ENCODE data around the gene GALNT10.

Gene GALNT10

DNA sequence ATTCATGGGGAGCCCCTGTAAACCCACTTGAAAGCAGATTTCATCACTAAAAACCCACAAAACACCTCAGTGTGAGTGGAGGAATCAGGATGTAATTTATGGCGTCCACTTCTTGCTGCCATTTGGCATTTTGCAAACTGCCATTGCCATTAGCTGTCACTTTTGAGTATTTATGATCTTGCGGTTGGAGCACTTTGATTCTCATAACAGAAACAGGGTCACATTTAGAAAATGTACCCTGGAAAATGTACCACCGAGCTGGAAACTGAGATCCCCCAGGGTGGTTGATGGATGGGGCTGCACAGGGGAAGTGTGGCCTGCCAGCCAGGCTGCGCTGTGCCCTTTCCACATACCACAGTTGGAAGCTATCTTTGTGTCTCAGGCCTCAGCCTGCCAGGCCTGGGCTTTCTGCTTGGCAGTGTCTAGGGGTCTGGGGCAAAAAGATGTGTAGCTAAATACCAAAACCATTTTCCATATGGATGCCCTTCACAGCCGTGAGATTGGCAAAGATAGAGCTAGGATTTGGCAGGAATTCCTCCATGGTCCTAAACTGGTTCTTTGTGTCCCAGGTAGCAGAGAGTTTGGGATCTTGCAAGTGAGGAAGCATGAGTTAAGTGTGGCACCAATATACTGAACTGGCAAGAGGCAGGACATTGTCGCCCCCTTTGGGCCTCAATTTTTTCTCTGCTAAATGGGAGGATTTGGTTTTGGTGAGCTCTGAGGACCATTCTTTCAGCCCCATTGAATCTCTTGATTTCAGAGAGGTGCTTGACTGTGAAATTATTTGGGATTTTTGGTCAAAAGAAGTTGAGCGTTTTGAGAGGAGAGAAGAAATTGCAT is 46.2 kb downstream of the GALNT10 start:
- no peak for DNase-seq

DNA sequence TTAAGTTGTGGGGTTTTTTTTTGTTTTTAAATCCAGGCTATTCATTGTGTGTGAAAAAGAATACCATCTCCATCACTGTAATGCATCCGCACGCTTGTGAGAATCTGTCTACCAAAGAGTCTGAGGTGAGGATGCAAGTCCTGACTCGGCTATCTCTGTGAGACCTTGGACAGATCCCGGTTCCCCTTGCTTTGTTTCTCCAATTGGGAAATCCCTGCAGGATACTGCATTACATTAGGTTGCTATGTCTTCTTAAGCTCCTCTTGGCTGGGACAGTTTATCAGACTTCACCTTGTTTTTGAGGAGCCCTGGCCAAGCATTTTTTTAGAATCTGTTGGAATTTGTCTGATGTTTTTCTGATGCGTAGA is 46.8 kb downstream of the GALNT10 start:
- DNase-seq: no peak

DNA sequence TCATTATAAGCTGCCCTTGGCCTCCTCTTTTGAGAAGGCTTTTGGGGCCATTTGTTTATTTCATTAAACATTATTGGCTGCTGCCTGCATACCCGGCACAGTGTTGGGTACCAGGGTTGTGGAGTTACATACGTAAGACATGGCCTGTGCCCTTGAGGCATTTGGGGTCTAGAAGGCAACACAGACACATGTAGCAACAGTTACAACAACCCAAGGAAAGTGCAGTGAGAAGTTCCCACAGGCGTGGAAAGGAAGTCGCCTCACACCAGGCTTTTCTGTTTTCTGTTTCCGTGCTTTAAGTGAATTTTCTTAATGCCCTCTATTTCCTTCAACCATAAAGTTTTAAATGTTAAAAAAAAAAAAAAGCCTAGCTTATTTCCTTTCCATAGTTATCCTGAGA is 47.4 kb downstream of the GALNT10 start:
- no peak for DNase-seq

DNA sequence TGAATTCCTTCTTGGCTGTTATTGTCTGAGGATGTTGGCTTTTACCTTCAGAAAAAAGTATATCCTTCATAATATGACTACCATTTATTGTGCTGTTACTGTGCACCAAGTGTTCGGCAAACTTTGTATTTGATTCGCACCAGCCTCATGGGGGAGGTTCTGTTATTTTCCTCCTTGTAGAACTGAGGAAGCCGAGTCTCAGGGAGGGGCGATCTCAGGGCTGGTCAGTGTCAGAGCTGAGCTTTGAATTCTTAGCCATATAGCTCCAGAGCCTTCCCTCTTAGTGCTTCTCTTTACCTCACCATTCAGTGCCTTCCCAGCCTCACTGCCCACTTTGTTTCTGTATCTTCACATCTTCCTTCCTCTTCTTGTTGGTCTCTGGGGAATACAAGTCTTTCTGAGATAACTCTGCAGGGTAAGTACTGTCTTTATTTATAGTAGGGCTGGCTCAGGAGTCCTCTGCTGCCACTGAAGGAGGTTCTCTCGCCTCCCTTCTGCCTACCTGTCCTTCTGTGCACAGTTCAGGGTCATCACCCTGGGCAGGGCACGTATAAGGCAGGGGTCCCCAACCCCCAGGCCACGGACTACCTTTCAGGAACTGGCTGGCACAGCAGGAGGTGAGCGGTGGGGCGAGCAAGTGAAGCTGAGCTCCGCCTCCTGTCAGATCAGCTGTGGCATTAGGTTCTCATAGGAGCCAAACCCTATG is 48.4 kb downstream of the GALNT10 start:
- no peak for DNase-seq

DNA sequence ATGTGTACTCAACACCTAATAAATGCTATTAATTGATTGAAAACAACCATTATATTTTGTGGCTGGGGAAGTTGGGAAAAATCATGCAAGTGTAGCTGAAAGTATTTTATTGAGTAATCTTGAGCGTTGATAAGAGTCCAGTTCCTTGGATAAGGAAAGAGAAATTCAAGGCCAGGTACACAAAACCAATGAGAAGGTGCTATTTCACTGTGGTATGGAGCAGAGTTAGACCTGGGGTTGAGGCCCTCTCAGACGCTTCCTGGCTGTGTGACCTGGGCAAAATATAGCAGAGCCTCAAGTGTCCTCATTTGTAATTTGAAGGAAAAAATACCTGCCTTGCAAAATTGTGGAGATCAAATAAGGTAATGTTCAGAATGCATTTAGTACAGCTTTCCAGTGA is 50.1 kb downstream of the GALNT10 start:
- DNase-seq: no peak

DNA sequence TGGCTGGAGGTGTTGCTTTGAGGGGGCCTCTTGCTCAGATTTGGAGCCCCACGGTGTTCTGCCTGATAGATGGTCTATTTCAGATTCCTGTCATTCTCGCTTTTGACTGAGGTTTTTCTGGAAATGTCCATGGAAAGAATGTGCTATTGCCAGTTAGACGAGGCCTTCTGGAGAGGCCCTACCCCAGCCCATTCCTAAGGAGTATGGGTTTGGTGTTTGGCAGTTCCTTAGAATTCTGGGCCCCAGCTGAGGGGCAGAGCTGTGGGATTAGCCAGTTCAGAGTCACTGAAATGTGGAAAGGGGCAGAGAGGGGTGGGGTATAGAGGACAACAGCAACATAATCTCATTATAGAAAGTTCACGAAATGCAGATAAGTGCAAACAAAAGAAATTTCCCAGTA is 50.5 kb downstream of the GALNT10 start:
- DNase-seq: no peak

DNA sequence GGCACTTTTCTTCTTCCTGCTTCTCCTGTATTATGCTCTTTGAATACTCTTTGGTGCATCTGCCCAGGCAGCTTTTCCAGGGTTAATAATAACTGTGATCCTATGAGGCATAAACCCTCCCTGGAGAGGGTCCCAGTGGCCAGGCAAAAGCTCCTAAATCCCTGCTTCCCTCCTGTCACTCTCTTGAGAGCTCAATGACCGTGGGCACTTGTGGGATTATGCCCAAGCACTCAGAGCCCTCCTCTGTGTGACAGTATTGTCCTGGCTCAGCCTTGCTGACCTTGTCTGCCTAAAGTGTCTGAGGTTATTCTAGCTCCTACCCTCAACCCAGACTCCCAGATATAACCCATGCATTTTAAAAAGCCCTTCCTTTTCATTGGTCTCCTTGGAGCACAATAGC is 51.9 kb downstream of the GALNT10 start:
- DNase-seq: no peak

DNA sequence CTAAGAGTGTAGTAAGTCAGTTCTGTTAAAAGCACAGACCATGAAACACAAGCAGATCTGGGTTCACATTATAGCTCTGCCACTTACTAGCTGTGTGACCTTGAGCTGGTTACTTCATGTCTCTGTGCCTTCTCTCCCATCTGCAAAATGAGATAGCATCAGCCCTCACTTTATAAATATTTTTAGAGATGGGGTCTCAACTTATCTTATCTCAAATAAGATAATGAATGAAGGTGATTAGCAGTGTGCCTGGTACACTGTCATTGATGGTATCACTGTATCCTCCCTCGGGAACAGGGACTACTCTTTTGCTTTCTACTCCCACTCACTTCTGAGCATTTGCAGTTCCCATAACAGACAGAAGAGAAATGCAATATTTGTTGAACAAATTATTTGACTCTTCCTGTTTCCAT is 52.4 kb downstream of the GALNT10 start:
- DNase-seq: no peak

DNA sequence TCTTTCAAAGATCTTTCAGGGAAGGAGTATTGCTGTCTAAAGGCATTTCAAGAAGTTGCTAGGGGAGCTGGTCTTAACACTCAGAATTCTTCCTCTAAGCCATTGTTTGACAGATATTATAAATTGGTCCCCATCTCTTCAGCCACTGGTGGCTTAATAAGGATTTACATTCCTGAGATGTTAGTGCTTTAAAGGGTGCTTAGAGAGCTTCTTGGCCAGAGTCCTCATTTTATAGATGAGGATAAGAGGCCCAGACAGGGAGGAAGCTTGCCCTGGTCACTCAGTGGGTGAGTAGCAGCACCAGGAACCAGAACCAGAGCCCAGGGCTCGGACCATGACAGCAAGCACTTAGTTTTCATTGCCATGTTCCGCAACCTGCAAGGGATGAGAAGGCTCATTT is 53.2 kb downstream of the GALNT10 start:
- DNase-seq: no peak

DNA sequence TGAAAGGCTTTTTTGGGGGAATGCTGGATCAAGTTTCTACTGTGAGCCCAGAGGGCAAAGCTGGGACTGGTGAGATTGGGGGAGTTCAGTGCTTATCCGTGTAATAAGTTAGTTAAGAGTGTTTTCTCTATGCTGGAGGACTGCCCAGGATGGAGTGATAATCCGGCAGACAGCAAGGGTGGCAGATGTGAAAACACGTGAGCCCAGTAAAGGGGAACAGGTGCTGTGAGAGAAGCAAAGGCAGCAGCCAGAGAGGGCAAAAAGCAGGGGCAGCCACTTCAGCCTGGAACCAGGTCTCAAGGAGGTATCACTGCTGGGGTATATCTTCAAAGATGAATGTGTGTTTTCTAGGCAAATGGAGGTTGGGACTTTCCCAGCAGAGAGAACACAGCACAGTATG is 53.9 kb downstream of the GALNT10 start:
- DNase-seq: no peak

DNA sequence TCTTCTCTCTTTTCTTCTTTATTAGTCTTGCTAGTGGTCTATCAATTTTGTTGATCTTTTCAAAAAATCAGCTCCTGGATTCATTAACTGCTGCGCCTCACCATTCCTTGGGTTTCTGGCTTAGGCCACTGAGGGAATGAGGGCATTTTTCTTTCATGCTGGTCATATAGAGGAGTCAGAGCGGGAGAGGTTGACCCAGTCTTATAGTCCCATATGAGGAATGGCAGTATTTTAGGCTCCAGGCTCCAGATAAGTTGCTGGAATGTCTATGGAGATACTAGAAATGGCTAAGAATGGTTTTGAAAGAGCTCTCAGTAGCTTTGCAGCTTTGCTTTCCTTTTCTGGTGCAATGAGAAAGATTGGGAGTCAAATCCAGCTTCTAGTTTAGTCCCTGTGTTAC is 58.2 kb downstream of the GALNT10 start:
- no peak for DNase-seq

DNA sequence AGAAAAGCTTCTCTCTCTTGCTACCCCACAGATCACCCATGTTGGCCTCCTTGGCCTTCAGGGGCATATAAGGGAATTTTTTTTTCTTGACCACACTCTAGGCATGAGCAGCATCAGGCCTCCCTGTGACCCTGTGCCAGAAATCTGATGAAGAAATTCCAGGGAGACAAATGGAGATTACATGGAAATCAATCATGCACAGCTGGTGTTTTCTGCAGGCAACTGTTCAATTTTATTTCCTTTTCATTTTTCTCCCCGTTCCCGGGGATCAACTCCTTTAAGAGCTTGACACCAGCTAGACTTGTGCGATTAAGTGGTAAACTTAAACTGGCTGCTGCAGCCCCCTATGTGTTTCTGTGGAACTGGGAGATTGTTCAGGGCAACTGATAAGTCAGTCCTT is 59.3 kb downstream of the GALNT10 start:
- no peak for DNase-seq

DNA sequence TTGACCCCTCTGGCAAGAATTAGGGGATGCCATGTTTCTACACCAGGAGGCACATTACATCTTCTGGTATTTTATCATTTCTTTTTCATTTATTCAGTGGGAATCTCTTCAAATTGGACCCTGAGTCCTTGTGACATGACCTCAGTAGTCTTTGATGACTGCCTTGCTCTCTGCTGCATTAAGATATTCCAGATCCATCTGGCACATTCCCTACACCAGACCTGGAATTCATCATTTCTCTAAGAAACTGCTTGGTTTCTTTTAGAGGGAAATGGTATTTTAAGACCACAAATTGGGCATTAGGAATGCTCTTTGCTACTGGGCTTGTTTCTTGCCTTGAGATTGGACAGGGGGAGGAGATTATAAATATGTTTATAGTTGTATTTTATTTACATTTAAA is 61.0 kb downstream of the GALNT10 start:
- DNase-seq: no peak

DNA sequence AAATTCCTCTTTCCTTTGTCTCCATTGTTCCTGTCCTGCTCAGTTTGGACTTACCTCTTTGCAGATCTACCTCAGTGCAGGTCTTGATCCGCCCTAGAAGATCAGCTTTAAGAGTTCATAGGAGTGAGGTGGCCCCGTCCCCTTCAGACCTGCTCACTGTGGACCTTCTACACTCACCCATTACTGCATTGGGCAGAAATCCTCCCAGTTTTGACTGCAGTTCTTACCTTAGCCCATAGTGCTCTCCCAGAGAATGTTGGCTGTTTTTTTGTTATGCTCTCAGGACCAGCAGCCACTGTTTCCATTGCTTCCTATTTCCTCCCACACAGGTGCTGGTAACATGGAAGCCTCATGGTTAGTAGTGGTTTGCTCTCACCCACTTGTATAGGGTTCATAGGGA is 63.3 kb downstream of the GALNT10 start:
- no peak for DNase-seq

DNA sequence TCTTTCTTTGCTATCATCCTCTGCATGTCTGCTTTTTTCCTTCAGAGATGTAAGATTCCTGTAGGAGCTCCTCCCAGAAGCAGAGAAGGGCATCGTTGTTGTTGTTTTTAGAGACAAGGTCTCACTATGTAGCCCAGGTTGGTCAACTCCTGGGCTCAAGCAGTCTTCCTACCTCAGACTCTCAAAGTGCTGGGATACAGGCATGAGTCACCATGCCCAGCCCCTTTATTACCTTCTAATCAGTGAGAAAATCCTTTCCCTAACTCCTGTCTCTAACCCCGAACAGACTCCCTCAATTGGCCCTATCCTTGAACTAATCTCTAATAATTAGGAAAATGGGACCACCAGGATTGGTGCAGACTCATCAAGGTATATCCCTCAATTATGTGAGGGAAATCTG is 64.4 kb downstream of the GALNT10 start:
- no peak for DNase-seq

DNA sequence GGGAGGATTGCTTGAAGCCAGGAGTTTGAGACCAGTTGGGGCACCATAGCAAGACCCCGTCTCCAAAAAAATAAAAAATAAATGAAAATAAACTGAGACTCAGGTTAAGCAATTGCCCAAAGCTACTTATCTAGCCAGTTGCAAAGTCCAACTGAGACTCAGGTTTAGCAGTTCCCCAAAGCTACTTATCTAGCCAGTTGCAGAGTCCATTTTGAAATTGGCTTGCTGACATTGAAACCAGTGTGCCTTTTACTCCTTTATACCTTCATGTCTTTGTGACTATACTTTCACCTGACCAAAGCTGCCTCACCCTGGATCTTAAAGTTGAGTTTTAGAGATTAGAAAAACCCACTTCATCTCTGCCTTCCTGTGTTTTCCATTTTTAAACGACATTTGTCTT is 66.5 kb downstream of the GALNT10 start:
- no peak for DNase-seq

DNA sequence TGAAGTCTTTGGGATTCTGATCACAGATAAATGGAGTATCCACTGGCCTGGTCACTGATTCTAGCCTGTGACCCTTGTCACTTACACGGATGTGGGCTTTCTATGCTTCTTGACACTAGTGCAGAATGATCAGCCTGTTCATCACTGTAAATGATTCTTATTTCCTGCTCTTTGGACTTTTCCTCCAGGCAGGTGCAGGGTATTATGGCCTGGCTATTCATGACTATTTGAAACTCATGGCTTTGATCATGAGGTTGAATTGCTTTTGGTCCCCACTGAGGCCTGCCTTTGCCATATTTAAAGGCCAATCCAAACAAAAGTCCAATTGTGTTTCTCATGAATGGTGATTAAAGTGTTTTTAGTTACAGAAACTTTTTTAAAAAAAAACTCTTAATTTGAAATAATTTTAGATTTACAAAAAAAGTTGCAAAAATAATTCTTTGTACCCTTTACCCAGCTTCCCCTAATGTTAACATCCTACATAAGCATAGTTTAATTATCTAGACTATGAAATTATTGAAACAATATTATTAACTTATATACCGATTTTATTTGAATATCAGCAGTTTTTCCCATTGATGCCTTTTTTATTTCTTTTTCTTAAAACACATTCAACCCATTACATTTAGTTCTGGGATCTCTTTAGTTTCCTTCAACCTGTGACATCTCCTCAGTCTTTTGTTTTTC is 68.1 kb downstream of the GALNT10 start:
- DNase-seq: no peak

DNA sequence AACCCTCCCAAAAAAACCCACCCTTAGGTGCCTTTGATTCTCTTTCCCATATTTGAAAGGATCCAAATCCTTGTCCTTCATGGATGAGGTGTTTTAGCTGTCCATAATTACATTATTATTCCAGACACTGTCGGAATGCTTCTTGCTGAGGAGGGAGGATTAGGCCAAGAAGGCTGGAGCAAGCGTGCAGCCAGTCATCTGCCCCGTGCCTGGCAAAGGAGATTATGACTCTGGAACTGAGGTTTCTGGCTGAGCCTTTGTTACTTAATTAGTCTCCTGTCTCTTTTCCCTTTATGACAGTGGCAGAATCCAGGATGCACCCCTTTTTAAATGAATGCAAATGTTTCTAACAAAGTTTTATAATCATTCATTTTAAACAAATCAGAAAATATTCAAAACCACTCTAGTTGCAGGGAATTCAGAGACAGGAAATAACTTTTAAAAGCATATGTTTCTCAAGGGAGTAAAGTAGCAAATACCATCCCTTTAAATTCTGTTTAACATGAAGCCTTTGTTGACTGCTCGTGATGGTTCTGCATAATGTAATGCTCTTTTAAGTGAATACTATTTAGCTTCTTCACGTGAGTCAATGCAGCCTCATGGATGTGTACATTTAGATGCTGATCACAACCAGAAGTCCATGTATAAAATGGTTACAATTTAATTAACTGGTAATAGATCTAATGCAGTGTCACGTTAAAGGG is 69.8 kb downstream of the GALNT10 start:
- DNase-seq: no peak

DNA sequence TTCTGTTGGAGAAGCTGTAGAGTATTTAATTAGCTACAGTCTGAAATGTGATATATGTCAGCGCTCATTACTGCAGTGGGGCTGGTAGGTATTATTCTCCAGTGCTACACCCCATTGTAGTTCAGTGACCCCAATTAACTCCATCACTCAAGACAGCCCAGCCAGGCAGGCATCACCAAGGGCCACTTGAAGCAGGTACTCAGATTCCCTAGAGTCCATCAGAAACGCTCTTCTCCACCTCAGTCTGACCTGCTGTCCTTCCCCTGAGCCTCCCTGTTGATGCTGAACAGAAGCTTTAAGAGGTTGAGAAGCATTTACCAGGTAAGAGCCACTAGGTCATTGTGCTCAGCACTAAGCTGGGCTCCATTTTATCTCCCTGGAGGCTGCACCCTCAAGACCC is 71.8 kb downstream of the GALNT10 start:
- DNase-seq: no peak

DNA sequence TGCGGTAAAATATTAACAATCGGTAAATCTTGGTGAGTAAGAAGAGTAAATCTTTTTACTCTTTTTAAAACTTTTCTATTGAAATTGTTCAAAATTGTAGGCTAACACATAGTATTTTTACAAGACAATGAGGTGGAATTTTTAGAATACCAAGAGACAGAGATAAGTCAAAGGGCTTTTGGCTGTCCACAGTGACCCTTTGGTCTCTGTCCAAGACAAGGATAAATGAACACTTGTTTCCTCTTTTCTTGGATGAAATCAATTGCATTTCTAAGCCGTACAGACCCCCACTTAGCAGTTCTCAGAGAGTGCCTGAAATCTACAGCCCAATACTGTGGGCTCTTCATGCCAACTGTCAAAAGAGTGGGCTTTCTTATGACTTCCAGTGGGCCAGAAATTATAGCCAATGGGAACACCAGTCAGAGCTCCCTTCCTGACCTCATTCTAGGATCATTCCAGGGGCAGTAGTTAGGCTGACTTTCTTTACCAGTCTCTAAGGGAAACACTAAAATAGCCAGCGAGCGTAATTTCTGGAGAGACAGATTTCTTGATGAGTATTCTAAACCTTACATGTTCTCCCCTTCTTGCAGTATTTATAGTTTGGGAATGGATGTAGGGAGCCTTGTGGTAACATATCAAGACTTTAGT is 74.1 kb downstream of the GALNT10 start:
- DNase-seq: no peak

DNA sequence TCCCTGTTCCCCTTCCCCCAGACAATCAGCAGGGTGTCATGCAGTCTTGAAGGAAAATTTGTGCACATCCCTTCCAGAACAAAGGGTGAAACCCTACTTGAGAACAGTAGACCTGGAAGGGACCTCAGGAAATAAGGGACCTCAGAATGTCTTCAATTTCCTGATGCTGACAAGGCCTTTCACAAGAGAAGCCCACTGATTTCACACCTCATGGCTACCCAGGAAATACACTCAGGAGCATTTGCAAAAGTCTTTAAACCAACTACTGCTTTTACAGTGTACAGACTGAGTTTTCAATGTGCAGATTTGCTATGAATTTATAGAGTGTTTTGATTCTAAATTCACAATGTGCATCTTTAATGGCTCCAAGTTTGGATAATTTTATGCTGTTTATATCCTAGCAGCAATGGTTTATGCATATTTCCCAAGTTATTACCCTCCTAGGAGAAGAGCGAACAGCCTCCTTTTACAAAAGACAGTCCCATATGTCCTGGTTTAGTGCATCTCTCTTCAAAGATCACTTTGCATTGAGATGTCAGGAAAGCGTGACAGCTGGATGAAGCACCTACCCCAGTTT is 74.8 kb downstream of the GALNT10 start:
- no peak for DNase-seq

DNA sequence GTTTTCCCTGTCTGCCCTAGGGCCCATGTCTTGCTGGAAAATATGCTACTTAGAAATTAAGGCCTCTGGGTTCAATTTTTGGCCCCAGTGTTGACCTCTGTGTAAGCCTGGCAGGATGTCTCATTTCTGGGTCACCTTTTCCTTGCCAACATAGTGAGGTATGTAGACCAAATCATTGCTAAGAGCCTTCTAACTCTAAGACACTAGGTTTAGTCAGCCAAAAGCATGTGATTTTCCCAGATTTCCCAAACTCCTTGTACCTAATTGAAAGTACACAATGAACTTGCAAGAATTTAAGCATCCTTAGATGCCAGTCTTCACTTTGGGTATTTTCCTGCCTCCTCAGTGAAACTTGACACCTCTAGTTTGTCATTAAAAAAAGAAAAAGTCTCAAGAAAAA is 77.0 kb downstream of the GALNT10 start:
- no peak for DNase-seq

DNA sequence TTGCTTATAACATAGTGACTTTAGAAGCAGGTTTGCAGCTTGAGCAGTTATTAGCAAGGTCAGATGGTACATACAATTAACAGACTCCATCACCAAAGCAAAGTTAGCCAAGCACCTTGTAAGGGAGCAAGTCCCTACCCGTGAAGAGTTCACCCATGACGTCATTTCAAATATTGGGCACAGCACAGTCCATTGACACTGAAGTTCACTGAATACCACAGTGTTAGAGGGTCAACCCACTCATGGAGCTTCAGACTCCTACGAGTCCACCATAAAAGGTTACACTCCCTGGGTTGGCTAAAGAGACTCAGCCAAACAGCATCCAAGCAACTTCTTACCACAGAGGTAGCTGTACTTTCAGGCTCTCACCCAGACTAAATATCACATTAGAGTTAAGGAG is 77.5 kb downstream of the GALNT10 start:
- DNase-seq: no peak

Data from activated gamma-delta T cell treated with Interleukin-2 at 50 U/mL for 16 hours (primary cell).